Progenitor cell of endocrine pancreas (in vitro differentiated cells): ENCODE results near the gene CBFA2T3. TPM values are rescaled to one million over a fixed set of nuclear protein-coding genes. Genes with fewer than 3 reads are reported as not detected.
"Not testable (repeated sequence)": the region's sequence is repeated elsewhere in the genome, so short reads cannot be mapped to it uniquely, and the experiment has no call there.

Experiments used
- DNase-seq: peaks from one replicate; pipeline ENCODE4 v3.0.0; 2021; ENCODE audit warnings: low spot score; ENCODE audit not compliant: unreplicated experiment
- H3K27ac Mint-ChIP-seq: 2 replicates; pipeline ENCODE4 v1.8.0; 2021; ENCODE audit warnings: mild to moderate bottlenecking, moderate library complexity, mixed read lengths
- H3K27me3 Mint-ChIP-seq: 2 replicates; pipeline ENCODE4 v1.8.0; 2021; ENCODE audit warnings: mixed read lengths
- H3K36me3 Mint-ChIP-seq: 2 replicates; pipeline ENCODE4 v1.8.0; 2022; ENCODE audit warnings: mixed read lengths; ENCODE audit not compliant: insufficient read depth
- H3K4me1 Mint-ChIP-seq: 2 replicates; pipeline ENCODE4 v1.8.0; 2021; ENCODE audit warnings: low read depth, mixed read lengths
- H3K4me3 Mint-ChIP-seq: 2 replicates; pipeline ENCODE4 v1.8.0; 2021; ENCODE audit warnings: low read depth, mild to moderate bottlenecking, moderate library complexity, mixed read lengths
- H3K9me3 Mint-ChIP-seq: 2 replicates; pipeline ENCODE4 v1.8.0; 2021; ENCODE audit warnings: low read depth, mixed read lengths
- total RNA-seq: library from RNA; stranded (reverse); gene quantifications from 2 replicates; pipeline ENCODE4 v1.2.1, GENCODE V29; 2021
- TF ChIP-seq, protein P1 (sequence below): fragments of 200-600 bp; sonication (generic); IDR thresholded peaks from one replicate; pipeline ENCODE4 v1.5.0; 2021; ENCODE audit warnings: antibody characterized with exemption, mild to moderate bottlenecking; ENCODE audit not compliant: unreplicated experiment

CBFA2T3 gene
- total RNA-seq, 1 donor from 2014 or later: 12.9 TPM

DNA sequence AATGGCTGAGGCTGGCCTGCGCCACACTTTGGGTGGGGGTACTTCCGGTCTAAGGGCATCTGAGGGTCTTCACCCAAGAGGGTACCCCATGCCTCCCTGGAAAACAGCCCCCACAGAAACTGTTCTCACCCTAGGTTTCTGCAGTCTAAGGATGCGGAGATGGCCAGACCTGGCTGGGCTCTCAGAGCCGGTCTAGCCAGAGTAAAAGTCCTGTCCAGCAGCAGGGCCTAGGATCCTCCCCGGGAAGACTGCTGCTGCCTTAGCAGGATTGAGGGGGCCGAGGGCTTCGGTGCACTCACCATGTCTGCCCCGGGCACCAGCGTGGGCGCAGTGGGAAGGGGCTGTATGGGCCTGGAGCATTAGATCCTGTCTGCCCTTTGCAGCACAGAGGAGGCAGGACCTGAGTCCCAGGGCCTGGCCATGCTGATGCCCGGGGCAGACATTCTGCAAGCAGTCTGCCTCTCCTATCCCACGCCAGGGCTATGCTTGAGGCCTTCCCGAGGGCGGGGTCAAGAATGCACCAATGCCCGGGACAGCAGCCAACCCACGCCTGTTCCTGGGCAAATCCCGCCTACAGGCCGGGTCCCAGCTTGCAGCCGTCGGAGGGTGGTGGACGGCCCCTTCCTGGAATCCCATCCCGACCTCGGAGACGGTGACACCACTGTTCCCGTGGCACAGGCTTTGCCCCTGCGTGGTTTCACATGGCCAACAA, 54.7 kb downstream of the CBFA2T3 start:
- no peak overlapping the region for H3K4me3 Mint-ChIP-seq
- TF ChIP-seq, protein P1, sequence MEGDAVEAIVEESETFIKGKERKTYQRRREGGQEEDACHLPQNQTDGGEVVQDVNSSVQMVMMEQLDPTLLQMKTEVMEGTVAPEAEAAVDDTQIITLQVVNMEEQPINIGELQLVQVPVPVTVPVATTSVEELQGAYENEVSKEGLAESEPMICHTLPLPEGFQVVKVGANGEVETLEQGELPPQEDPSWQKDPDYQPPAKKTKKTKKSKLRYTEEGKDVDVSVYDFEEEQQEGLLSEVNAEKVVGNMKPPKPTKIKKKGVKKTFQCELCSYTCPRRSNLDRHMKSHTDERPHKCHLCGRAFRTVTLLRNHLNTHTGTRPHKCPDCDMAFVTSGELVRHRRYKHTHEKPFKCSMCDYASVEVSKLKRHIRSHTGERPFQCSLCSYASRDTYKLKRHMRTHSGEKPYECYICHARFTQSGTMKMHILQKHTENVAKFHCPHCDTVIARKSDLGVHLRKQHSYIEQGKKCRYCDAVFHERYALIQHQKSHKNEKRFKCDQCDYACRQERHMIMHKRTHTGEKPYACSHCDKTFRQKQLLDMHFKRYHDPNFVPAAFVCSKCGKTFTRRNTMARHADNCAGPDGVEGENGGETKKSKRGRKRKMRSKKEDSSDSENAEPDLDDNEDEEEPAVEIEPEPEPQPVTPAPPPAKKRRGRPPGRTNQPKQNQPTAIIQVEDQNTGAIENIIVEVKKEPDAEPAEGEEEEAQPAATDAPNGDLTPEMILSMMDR: no peak
- H3K27ac Mint-ChIP-seq: no peak overlapping the region
- no peak for DNase-seq
- peaks cover 3% of the 10 kb centered on the region for H3K27me3 Mint-ChIP-seq
- no peaks in the 10 kb centered on the region for H3K36me3 Mint-ChIP-seq
- no peaks in the 10 kb centered on the region for H3K9me3 Mint-ChIP-seq
- peaks cover 6% of the 10 kb centered on the region for H3K4me1 Mint-ChIP-seq

DNA sequence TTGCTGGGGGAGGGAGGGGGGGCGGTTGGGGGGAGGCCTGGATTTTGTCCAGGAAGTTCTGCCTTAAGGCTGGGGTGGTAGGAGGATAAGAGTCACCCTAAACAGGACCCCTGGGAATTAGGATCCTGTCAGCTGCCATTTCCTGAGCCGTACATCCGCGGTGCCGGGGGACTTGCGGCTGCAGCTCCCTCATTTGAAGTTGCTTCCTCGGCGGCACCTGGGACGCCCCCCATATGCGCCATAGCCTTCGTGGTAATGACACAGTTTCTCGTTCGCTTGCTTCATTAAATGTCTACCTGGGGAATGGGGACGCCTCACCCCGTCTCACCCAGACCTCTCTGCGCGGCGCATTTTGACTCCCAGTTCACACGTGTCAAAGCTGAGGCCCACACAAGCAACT, 55.4 kb downstream of the CBFA2T3 start:
- Mint-ChIP-seq H3K4me1 (peaks cover 6% of the 10 kb centered on the region), H3K36me3 (no peaks in the 10 kb centered on the region), H3K27ac (no peak overlapping the region), H3K9me3 (no peaks in the 10 kb centered on the region), H3K4me3 (no peak overlapping the region), H3K27me3 (peaks cover 8% of the 10 kb centered on the region)
- TF ChIP-seq, protein P1: no peak
- no peak for DNase-seq

DNA sequence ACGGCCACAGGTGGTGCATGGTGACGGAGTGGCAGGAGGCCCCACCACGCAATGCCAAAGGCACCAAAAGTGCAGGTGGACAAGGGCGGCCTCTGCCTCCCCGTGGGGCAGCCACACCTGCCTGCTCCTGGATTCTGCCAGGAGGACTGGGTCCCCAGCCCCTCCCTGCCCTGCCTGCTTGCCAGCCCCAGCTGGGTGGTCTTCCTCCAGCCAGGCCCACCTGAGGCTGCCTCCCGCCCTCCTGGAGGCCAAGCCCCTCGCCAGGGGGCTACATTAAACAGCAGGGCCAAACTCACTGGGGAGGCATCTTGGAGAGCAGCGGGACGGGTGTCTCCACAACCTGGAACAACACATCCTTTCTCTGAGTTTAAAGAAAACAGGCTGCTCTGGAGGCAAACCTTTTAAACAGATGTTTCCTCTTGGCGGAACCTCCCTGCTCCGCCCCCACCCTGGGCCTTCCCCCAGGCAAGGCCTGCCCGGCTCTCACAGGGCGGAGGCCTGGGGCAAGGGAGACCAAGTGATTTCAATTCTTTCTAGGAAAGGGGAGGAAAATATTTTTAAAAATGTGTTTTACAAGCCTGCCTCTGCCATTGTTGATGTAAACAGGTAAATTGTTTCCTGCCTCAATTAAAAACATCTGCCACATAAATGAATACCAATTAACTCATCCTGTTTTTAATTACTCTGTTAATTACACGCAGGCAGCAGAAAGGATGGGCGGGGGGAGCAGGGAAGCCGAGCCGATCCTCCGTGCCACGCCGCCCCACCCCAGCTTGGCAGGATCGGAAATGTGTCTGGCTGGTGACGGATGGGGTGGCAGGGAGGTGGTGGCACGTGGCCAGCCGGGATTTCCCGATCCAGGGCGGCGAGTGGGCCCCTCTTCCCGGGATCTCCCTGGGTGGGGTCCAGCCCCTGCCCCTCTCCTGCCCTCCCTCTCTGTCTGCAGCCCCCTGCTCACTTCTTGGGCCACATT, 56.1 kb downstream of the CBFA2T3 start:
- Mint-ChIP-seq H3K4me1 (peaks cover 5% of the 10 kb centered on the region), H3K36me3 (no peaks in the 10 kb centered on the region), H3K27me3 (peaks cover 11% of the 10 kb centered on the region), H3K9me3 (no peaks in the 10 kb centered on the region), H3K27ac (no peak overlapping the region), H3K4me3 (no peak overlapping the region)
- TF ChIP-seq, protein P1: no peak
- DNase-seq: no peak

DNA sequence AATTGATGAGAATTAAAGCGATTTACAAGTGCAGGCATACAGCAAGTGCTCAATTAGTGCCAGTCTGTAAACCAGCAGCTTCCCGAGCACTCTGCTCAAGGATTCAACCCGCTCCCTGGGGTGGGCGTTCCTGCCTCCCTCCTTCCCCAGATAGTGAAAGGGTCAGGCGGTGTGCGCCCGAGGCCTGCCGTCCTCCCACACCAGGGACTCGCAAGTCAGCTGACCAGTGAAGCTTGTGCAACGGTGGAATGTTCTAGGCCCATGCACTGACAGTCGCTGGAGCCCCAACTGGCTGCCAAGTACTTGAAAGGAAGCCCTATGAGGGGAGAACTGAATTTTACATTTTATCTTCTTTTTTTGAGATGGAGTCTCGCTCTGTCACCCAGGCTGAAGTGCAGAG, 57.1 kb downstream of the CBFA2T3 start:
- TF ChIP-seq, protein P1: no peak
- no peak for DNase-seq
- H3K27ac Mint-ChIP-seq: no peak overlapping the region
- no peaks in the 10 kb centered on the region for H3K36me3 Mint-ChIP-seq
- H3K27me3 Mint-ChIP-seq: peaks cover 11% of the 10 kb centered on the region
- H3K9me3 Mint-ChIP-seq: no peaks in the 10 kb centered on the region
- no peak overlapping the region for H3K4me3 Mint-ChIP-seq
- H3K4me1 Mint-ChIP-seq: peaks cover 5% of the 10 kb centered on the region

DNA sequence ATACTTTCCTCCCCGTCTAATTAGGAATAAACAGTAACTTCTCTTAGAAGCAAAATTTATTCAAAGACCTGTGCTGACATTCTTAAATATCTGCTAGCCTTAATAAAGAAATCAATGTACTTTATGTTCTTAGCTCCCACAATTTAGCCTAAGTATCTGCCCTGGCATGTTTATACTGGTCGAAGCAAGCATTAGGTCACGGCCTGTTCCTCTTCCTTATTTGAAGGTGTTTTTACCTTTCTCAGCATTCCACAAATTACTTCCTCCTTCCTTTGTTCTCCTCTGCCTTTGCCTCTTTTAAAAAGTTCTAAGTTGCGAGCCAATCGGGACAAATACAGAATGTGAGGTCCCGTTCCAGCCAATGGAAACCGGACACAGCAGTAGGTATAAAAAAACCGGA, 58.1 kb downstream of the CBFA2T3 start:
- DNase-seq, H3K4me3 Mint-ChIP-seq, H3K36me3 Mint-ChIP-seq, H3K9me3 Mint-ChIP-seq, H3K4me1 Mint-ChIP-seq, H3K27ac Mint-ChIP-seq: not testable (repeated sequence)
- peaks cover 11% of the 10 kb centered on the region for H3K27me3 Mint-ChIP-seq
